HL-60 (cell line): ENCODE measurements around the gene SHC3.

Source experiments
- DNase-seq, 2 experiments: peaks; one replicate each; pipeline ENCODE4 v3.0.0-alpha.2; 2010 to 2020; ENCODE audit warnings: low read depth in 1 of 2, low spot score in 1 of 2
- H3K27ac ChIP-seq: fragments of 250-450 bp; sonication (Bioruptor Pico); replicated peaks from 2 replicates; pipeline ENCODE4 v1.5.1; 2020; ENCODE audit warnings: mild to moderate bottlenecking, moderate library complexity
- H3K27me3 ChIP-seq: fragments of 250-450 bp; sonication (Bioruptor Pico); 2 replicates; pipeline ENCODE4 v1.5.1; 2021; ENCODE audit warnings: mild to moderate bottlenecking, moderate library complexity; ENCODE audit not compliant: insufficient read depth, poor library complexity, severe bottlenecking
- H3K4me3 ChIP-seq: replicated peaks from 2 replicates; pipeline ENCODE4 v1.5.1; 2011; ENCODE audit warnings: mild to moderate bottlenecking, control low read depth, low read length; ENCODE audit not compliant: insufficient read depth
- CTCF ChIP-seq: IDR thresholded peaks from one replicate; pipeline ENCODE4 v1.5.1; 2011; ENCODE audit warnings: low read length, control low read depth, inconsistent platforms; ENCODE audit not compliant: insufficient read depth
- GABPA ChIP-seq: IDR thresholded peaks from 2 replicates; pipeline ENCODE4 v1.6.1; 2012; ENCODE audit warnings: low read depth
- POLR2AphosphoS5 ChIP-seq: IDR thresholded peaks from 2 replicates; pipeline ENCODE4 v1.6.1; 2012; ENCODE audit warnings: low read depth
- REST ChIP-seq: IDR thresholded peaks from 2 replicates; pipeline ENCODE4 v1.6.1; 2012; ENCODE audit warnings: low read depth; ENCODE audit not compliant: insufficient replicate concordance
- SPI1 ChIP-seq: IDR thresholded peaks from 2 replicates; pipeline ENCODE4 v1.6.1; 2012; ENCODE audit warnings: low read depth, mild to moderate bottlenecking, borderline replicate concordance

SHC3 gene

GRCh38 chr9:89183146-89183545 is 4.5 kb upstream of the SHC3 start:
- Histone ChIP-seq H3K27ac (no peak overlapping the region), H3K4me3 (no peak overlapping the region), H3K27me3 (peaks cover 8% of the 10 kb centered on the region)
- no peak for TF ChIP-seq SPI1
- TF ChIP-seq CTCF, result no peak
- no peak for TF ChIP-seq REST
- TF ChIP-seq GABPA, result no peak
- TF ChIP-seq POLR2AphosphoS5, result no peak
- no peak for DNase-seq

GRCh38 chr9:89182369-89182768 is 3.8 kb upstream of the SHC3 start:
- TF ChIP-seq GABPA (no peak), SPI1 (no peak), REST (no peak), CTCF (no peak), POLR2AphosphoS5 (no peak)
- H3K4me3 ChIP-seq, result no peak overlapping the region
- DNase-seq, result no peak
- no peak overlapping the region for H3K27ac ChIP-seq
- peaks cover 12% of the 10 kb centered on the region for H3K27me3 ChIP-seq

- H3K27ac ChIP-seq, result peak overlapping the region; percentile 39
- peak overlapping the region; percentile 23 for H3K4me3 ChIP-seq
- peaks cover 29% of the 10 kb centered on the region for H3K27me3 ChIP-seq
- DNase-seq, result peak; percentile 42 to 75
- TF ChIP-seq SPI1, result no peak
- peak; percentile 23; the same call in 1 of the 2 replicates for TF ChIP-seq POLR2AphosphoS5
- TF ChIP-seq REST, result no peak
- no peak for TF ChIP-seq GABPA
- no peak for TF ChIP-seq CTCF
Observed at GRCh38 chr9:89179895-89180734, 1.5 kb upstream of the SHC3 start.
